Large intestine (tissue), 3 donors: ENCODE results near the gene SDF4. TPM values are rescaled to one million over a fixed set of nuclear protein-coding genes. Genes with fewer than 3 reads are reported as not detected.
"Not testable (repeated sequence)": the region's sequence is repeated elsewhere in the genome, so short reads cannot be mapped to it uniquely, and the experiment has no call there.

Experiments
- DNase-seq, 2 donors: peaks; one replicate each; pipeline versions ENCODE4 v3.0.0 to v3.0.0-alpha.2; 2013
- H3K27ac ChIP-seq: one replicate; pipeline ENCODE4 v1.5.1; 2013; ENCODE audit warnings: low read length
- H3K27me3 ChIP-seq: 2 replicates; pipeline ENCODE4 v1.6.1; 2013; ENCODE audit warnings: low read length; ENCODE audit not compliant: control insufficient read depth, insufficient read depth
- H3K36me3 ChIP-seq: 2 replicates; pipeline ENCODE4 v1.6.1; 2013; ENCODE audit warnings: low read length; ENCODE audit not compliant: control insufficient read depth, insufficient read depth
- H3K4me1 ChIP-seq: one replicate; pipeline ENCODE4 v1.6.1; 2013; ENCODE audit warnings: low read length; ENCODE audit not compliant: control insufficient read depth, insufficient read depth
- H3K4me3 ChIP-seq: one replicate; pipeline ENCODE4 v1.5.1; 2013; ENCODE audit warnings: low read length
- H3K9me3 ChIP-seq: one replicate; pipeline ENCODE4 v1.6.1; 2013; ENCODE audit warnings: mild to moderate bottlenecking, low read depth, low read length, moderate library complexity; ENCODE audit not compliant: control insufficient read depth
- WGBS: methylation state at CpG from one replicate; pipeline ENCODE4 v1.1.5; 2013; ENCODE audit warnings: low lambda C conversion rate; ENCODE audit not compliant: insufficient coverage; 5-methylcytosine and 5-hydroxymethylcytosine counted together
- polyA plus RNA-seq: library from polyadenylated mRNA; unstranded; fragments of 120-200 nt; gene quantifications from one replicate; pipeline ENCODE4 v1.2.1, GENCODE V29; 2013

SDF4 gene
- polyA plus RNA-seq, 1 donor: 174 TPM

DNA sequence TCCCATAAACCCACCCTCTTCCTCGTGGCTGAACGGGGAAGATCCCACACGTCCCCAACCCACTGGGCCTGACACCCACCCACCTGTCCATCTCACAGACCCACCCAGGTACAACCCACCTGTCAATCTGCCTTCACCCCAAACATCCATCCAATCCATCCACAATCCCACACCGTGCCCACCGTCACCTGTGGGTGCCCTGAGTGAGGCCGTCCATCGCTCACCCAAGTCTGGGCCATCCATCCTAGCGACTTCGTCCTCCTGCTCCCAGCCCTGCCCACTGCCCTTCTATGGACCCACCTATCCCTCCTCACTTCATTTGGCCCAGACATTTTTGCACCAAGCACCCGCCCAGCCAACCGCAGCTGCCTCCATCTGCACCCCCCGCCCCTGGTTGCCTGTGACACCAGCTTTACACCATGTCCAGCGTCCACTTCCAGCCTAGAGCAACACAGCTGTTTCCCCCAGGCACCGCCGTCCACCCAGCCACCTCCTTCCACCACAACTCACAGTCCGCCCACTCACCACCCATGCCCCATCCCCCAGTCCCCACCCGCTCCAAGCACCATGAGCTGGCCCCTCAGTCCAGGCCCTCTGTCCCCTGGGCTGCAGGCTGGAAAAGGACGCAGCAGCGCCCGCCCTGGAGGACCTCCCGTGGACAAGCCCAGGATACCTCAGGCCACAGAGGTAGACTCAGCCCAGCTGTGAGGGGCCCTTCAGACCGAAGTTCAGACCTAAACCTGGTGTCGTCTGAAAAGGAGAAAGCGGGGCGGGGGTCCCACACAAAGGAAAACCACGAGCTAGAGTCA, 50.5 kb downstream of the SDF4 start:
- Histone ChIP-seq H3K4me1 (no peaks in the 10 kb centered on the region), H3K4me3 (no peak overlapping the region), H3K9me3 (peaks cover 4% of the 10 kb centered on the region), H3K27ac (no peak overlapping the region), H3K36me3 (no peaks in the 10 kb centered on the region), H3K27me3 (peaks cover 3% of the 10 kb centered on the region)
- no CpG with 5 or more reads among the region's 26 CpGs for WGBS
- no peak for DNase-seq

DNA sequence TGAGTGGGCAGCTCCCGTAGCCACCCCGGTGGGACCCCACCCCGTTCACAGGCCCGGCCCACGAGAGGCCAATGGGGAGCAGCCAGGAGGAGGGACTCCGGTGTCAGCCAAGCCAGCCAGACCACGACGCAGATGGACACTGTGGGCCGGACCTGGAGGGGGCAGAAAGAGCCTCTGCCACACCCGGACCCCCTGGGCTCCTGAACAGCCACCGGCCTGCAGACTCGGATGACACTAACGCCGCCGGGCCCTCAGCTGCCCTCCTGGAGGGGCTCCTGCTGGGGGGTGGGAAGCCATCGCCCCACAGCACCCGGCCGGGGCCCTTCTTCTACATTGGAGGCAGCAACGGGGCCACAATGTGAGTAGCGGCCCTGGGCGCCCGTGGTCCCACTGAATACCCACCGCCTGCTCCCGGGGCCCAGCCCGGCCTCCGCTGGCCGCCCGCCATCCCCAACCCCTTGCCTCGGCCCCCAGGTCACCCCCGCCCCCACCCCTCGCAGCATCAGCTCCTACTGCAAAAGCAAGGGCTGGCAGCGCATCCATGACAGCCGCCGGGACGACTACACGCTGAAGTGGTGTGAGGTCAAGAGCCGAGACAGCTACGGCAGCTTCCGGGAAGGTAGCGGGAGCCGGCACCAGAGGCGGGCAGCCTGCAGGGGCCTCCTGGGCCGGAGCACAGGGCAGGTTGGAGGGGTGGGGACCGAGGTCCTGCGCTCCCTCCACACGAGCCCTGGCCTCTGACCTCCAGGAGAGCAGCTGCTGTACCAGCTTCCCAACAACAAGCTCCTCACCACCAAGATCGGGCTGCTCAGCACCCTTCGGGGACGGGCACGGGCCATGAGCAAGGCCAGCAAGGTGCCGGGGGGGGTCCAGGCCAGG, 51.6 kb downstream of the SDF4 start:
- Histone ChIP-seq H3K4me3 (no peak overlapping the region), H3K27me3 (peaks cover 8% of the 10 kb centered on the region), H3K27ac (no peak overlapping the region), H3K9me3 (peaks cover under 1% of the 10 kb centered on the region), H3K4me1 (no peaks in the 10 kb centered on the region), H3K36me3 (no peaks in the 10 kb centered on the region)
- no peak for DNase-seq
- no CpG with 5 or more reads among the region's 51 CpGs for WGBS

DNA sequence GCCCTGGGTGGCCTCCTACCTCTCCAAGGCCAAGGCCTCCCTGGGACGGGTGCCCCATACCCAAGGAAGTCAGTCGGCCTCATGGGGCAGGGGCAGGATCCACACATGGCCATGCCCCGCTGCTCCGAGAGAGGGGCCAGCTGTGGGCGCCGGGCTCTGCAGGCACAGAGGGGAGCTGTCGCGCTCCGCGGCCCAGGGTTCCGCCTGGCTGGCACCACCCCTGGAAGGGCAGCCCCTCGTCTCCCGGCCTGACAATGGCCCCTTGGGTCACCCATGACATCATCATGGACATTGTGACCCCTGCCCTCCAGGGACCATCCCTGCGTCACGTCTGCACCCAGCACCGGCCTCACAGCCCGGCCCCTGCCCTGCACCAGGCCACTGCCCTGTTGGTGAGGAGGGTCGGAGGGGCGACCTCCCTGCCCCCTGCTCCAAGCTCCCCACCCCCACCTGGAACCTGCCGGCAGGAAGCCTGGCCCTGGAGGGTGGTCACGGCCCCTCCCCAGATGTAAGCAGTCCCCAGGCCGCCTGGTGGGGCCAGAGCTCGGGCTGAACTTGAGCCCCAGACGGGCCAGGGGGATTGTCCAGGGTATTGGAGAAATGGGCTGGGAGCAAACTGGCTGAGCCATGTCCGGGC, 52.3 kb downstream of the SDF4 start:
- Histone ChIP-seq H3K27me3 (peaks cover 8% of the 10 kb centered on the region), H3K27ac (no peak overlapping the region), H3K4me3 (no peak overlapping the region), H3K36me3 (no peaks in the 10 kb centered on the region), H3K4me1 (no peaks in the 10 kb centered on the region), H3K9me3 (no peaks in the 10 kb centered on the region)
- DNase-seq: no peak
- WGBS: no CpG with 5 or more reads among the region's 25 CpGs

DNA sequence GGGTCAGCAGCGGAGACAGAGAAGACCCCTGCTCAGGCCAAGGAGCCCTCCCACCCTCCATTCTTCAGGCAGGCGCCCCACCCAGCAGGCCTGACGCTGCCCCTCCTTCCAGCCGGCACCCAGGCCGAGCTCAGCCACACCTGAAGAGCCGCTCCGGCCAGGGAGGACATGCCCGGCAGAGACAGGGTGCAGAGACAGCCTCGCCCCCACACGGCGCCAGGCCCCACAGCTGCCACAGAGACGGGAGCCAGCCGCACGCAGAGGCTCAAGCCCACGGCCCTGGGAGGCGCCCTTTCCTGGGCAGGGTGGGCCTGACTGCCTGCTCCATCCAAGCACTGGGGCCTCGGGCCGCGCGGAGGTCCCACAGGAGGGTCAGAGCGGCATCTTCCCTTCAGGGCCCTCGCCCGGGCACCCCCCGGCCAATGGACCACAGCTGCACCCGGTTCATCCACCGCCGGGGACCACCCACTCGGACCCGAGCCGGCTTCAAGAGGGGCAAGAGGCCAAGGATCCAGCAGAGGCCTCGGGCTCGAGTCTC, 52.9 kb downstream of the SDF4 start:
- Histone ChIP-seq H3K4me3 (no peak overlapping the region), H3K36me3 (no peaks in the 10 kb centered on the region), H3K27me3 (peaks cover 12% of the 10 kb centered on the region), H3K9me3 (peaks cover under 1% of the 10 kb centered on the region), H3K4me1 (no peaks in the 10 kb centered on the region), H3K27ac (no peak overlapping the region)
- WGBS: no CpG with 5 or more reads among the region's 32 CpGs
- DNase-seq: no peak

- Histone ChIP-seq H3K4me1 (no peaks in the 10 kb centered on the region), H3K4me3 (no peak overlapping the region), H3K27me3 (peaks cover 22% of the 10 kb centered on the region), H3K27ac (no peak overlapping the region), H3K36me3 (no peaks in the 10 kb centered on the region), H3K9me3 (peaks cover 6% of the 10 kb centered on the region)
- no peak for DNase-seq
- 87% methylated on average over 3 of the region's 21 CpGs for WGBS
These were observed 54.2 kb downstream of the SDF4 start for GRCh38 chr1:1177452-1178206.

- H3K27me3 ChIP-seq: peaks cover 27% of the 10 kb centered on the region
- H3K27ac ChIP-seq: no peak overlapping the region
- no peak for DNase-seq
- no peaks in the 10 kb centered on the region for H3K4me1 ChIP-seq
- no peak overlapping the region for H3K4me3 ChIP-seq
- peaks cover 6% of the 10 kb centered on the region for H3K9me3 ChIP-seq
- no peaks in the 10 kb centered on the region for H3K36me3 ChIP-seq
- WGBS: no CpG with 5 or more reads among the region's 7 CpGs
These were observed 54.9 kb downstream of the SDF4 start for GRCh38 chr1:1176931-1177330.

DNA sequence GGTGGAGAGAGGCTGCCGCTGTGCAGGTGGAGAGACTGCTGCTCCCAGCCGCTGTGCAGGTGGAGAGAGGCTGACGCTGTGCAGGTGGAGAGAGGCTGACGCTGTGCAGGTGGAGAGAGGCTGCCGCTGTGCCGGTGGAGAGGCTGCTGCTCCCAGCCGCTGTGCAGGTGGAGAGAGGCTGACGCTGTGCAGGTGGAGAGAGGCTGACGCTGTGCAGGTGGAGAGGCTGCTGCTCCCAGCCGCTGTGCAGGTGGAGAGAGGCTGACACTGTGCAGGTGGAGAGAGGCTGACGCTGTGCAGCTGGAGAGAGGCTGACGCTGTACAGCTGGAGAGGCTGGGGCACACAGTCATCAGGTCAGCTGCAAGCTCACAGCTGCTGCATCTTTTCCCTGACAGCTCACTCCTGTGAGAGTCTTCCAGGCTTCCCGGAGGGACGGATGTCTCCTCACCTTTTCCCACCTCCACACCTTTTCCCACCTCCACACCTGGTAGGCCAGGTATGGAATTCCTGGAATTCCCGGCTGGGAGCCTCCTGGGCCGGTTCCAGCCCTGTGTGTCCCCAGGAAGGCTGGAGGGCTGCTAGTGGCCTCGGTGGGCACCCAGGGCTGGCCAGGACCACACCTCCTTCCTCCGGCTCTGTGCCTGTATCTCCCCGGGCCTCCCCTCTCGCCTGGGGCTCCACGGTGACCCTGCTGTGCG, 55.6 kb downstream of the SDF4 start:
- H3K27me3 ChIP-seq: peaks cover 33% of the 10 kb centered on the region
- not testable (repeated sequence) for DNase-seq, H3K4me3 ChIP-seq, H3K27ac ChIP-seq, H3K36me3 ChIP-seq, H3K9me3 ChIP-seq, H3K4me1 ChIP-seq
- no CpG with 5 or more reads among the region's 22 CpGs for WGBS

DNA sequence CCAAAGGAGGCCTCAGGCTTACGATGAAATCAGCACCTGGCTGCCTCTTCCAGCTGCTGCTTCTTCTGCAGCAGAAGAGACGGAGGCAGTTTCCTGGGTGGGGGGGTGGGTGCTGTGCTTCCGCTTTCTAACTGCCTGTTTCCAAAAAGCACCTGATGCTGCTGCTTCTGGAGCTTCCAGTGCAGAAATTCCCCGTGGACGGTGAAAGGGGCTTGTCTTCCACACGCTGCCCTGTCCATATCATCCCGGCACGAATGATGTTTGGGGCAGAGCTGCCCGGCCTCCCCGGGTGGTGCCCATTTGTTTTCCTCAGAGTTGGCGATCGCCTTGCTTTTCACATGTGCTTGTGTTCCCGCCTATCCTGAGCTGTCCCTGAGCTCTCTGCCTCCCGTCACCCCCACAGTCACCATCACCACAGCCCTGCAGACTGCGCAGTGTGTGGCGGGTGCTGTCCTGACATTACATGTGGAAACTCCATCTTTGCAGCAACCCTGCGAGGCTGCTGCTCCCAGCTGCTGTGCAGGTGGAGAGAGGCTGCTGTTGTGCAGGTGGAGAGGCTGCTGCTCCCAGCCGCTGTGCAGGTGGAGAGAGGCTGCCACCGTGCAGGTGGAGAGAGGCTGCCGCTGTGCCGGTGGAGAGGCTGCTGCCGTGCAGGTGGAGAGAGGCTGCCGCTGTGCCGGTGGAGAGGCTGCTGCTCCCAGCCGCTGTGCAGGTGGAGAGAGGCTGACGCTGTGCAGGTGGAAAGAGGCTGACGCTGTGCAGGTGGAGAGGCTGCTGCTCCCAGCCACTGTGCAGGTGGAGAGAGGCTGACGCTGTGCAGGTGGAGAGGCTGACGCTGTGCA, 56.4 kb downstream of the SDF4 start:
- H3K4me1 ChIP-seq: no peaks in the 10 kb centered on the region
- no peak overlapping the region for H3K27ac ChIP-seq
- peaks cover 33% of the 10 kb centered on the region for H3K27me3 ChIP-seq
- peaks cover 6% of the 10 kb centered on the region for H3K9me3 ChIP-seq
- H3K36me3 ChIP-seq: no peaks in the 10 kb centered on the region
- H3K4me3 ChIP-seq: no peak overlapping the region
- WGBS: no CpG with 5 or more reads among the region's 29 CpGs
- DNase-seq: no peak
